HUES64 (cell line): ENCODE results near the gene RPL36A.

Experiments
- H3K27ac ChIP-seq: 2 replicates; pipeline ENCODE4 v1.7.0; 2013; ENCODE audit warnings: low read depth, low read length, inconsistent platforms
- H3K27me3 ChIP-seq: 2 replicates; pipeline ENCODE4 v1.6.1; 2013; ENCODE audit warnings: mild to moderate bottlenecking, low read length; ENCODE audit not compliant: insufficient read depth
- H3K36me3 ChIP-seq: 2 replicates; pipeline ENCODE4 v1.6.1; 2013; ENCODE audit warnings: mild to moderate bottlenecking, low read length; ENCODE audit not compliant: insufficient read depth
- H3K4me1 ChIP-seq: 2 replicates; pipeline ENCODE4 v1.6.1; 2013; ENCODE audit warnings: mild to moderate bottlenecking, low read length, moderate library complexity; ENCODE audit not compliant: insufficient read depth
- H3K4me3 ChIP-seq: 2 replicates; pipeline ENCODE4 v1.5.1; 2013; ENCODE audit warnings: mild to moderate bottlenecking, low read length, moderate library complexity
- H3K9ac ChIP-seq: 2 replicates; pipeline ENCODE4 v1.6.1; 2013; ENCODE audit warnings: mild to moderate bottlenecking, low read depth, low read length
- H3K9me3 ChIP-seq: 2 replicates; pipeline ENCODE4 v1.6.1; 2013; ENCODE audit warnings: low read depth, low read length; ENCODE audit not compliant: insufficient read depth
- WGBS: fragments of 150-250, 120-280 bp; methylation state at CpG from one replicate; pipeline ENCODE4 v1.1.7; 2013; ENCODE audit warnings: missing lambda C conversion rate; 5-methylcytosine and 5-hydroxymethylcytosine counted together

RPL36A gene

DNA sequence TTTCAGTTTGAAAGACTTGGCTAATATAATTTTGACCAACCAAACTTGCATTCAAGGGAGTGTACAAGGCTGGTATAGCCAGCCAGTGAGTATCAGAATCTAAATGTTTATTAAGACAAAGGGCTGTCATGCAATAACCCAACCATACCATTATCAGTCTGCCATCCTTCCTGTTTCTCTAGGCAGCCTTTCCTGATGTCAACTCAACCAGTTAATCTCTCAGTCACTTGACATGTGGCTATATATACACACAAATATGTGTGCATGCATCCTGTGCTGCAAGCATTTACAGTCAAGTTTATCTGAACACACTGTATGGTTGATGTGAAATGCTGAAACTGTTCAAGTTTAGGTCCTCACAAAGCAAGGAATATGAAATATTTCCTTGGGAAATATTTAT is 22.0 kb upstream of the RPL36A start:
- no peaks in the 10 kb centered on the region for H3K9me3 ChIP-seq
- no peaks in the 10 kb centered on the region for H3K27me3 ChIP-seq
- no peaks in the 10 kb centered on the region for H3K36me3 ChIP-seq
- no peak overlapping the region for H3K9ac ChIP-seq
- H3K27ac ChIP-seq, result no peak overlapping the region
- H3K4me1 ChIP-seq, result no peaks in the 10 kb centered on the region
- no peak overlapping the region for H3K4me3 ChIP-seq

DNA sequence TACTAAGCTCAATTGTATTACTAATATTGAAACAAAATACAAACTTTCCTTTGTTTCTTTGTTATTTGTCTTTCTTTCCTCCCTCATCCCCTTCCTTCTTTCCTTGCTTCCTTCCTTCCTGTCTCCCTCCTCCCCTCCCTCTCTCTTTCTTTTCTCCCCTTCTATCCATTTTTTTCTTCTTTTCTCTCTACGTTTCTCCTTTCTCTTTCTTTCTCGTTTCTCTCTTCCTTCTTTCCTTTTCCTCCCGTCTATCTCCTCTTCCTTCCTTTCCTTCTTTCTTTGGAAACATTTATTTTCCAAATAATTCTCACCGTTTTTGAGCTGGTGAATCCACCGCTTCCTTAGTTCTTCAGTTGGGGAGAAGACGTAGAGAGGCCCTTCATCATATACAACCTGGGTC is 21.1 kb upstream of the RPL36A start:
- no peaks in the 10 kb centered on the region for H3K27me3 ChIP-seq
- 92% methylated on average over 4 of the region's 6 CpGs for WGBS
- H3K4me1 ChIP-seq, result no peaks in the 10 kb centered on the region
- H3K4me3 ChIP-seq, result no peak overlapping the region
- H3K9ac ChIP-seq, result no peak overlapping the region
- H3K9me3 ChIP-seq, result no peaks in the 10 kb centered on the region
- H3K27ac ChIP-seq, result no peak overlapping the region
- no peaks in the 10 kb centered on the region for H3K36me3 ChIP-seq

DNA sequence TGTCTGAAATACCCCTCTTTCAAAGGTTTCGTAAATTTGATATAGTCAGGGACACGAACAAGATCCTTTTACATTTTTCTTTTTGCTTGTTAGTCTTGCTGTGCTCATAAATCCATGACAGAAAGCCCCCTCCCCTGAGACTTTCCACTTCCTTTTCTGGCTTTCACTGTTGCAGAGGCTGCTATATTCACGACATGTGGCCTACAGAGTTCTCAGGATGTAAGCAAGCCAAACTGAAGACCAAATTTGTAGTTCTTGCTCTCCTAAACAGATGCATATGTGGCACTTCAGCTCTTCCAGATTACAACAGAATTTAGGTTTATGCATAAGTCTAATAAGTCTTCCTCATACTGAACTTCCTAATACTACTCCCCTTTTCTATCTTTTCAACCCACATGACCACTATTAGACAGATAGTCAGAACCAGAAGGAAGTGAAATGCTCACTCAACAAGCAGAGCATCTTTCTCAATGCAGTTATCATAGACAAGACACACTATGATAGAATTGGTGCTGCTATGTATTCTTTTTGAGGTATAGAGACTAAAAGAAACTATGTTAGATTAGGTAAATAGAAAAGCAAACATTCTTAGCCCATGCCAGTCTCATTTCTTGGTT is 19.8 kb upstream of the RPL36A start:
- Histone ChIP-seq H3K27ac (no peak overlapping the region), H3K9ac (no peak overlapping the region), H3K4me3 (no peak overlapping the region), H3K9me3 (no peaks in the 10 kb centered on the region), H3K36me3 (no peaks in the 10 kb centered on the region), H3K27me3 (no peaks in the 10 kb centered on the region), H3K4me1 (no peaks in the 10 kb centered on the region)
- WGBS, result 92% methylated on average over 3 of the region's 3 CpGs

DNA sequence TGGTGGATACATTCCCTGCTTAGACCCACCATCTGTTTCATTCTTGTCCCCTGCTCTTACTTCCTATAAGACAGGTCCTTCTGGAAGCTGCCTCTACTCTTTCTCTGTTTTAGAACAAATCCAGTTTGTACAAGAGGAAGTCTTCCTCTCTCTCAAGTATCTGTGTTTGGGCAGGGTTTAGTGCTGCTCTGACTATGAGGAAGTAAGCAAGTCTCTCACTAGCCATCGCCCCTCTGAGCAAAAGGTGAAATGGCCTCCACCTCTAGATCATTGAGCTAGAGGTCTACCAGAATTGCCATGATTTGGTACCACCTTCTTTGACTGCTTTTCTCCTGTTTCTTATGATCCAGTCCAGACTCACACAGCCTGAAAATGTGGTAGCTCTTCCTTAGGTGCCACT is 13.3 kb upstream of the RPL36A start:
- Histone ChIP-seq H3K36me3 (no peaks in the 10 kb centered on the region), H3K9ac (no peak overlapping the region), H3K4me3 (no peak overlapping the region), H3K27me3 (no peaks in the 10 kb centered on the region), H3K27ac (no peak overlapping the region), H3K4me1 (no peaks in the 10 kb centered on the region), H3K9me3 (no peaks in the 10 kb centered on the region)
- WGBS, result 100% methylated on average over 1 of the region's 1 CpG

DNA sequence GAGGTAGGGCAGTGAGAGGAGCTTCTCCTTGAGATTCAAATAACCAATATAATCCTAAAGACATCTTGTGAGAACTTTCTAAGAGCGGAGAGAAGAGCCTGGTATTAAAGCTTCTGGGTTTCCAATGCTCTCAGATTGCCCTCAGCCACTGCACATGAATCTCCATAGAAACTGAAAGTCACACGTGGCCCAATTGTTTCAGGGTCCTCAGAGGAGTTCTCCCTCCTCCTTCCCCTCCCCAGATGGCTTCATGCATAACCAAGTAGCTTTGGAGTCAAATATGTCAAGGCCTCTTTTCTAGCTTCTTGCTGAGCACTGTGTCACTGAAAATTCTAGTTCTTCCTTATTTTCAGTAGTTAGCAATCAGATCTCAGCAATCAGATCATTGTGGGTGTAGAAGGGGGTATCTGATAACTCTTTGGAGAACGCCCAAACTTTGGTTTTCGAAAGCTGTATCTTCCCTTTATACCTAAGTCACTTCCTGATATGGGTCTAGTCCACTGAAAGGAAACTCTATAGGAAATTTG is 7.1 kb upstream of the RPL36A start:
- Histone ChIP-seq H3K9ac (no peak overlapping the region), H3K4me1 (no peaks in the 10 kb centered on the region), H3K27ac (no peak overlapping the region), H3K36me3 (no peaks in the 10 kb centered on the region), H3K4me3 (no peak overlapping the region), H3K9me3 (no peaks in the 10 kb centered on the region), H3K27me3 (no peaks in the 10 kb centered on the region)
- WGBS, result 53% methylated on average over 2 of the region's 4 CpGs

DNA sequence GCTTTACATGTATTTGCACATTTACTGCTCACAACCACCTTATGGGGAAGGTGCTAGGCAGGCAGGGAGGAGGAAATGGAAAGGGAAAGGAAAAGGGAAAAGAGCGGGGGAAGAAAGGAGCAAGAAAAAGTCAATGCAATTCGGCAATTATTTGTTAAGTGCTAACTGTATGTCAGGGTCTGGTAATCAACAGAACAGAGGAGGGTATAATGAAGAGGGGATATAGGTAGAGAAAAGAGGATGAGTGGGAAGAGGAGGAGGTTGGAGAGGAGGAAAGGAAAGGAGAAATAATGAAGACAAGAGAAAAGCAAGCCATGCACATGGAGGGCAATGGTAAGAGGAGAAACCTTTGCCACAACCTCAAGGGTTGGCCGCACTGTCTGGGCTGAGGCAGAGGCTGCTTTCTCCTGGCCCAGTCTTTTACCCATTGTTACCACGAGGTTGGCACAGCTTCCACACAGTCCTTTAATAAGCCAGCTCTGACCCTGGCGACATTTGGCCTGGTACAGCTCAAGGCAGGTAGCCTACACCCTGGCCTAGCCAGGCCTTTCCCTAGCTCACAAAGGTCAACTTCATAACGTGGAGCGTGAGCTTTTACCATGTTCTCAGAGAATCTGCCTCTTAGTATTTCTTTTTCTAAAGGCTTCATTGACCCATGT is 5.7 kb upstream of the RPL36A start:
- no peak overlapping the region for H3K4me3 ChIP-seq
- no peak overlapping the region for H3K27ac ChIP-seq
- 92% methylated on average over 7 of the region's 7 CpGs for WGBS
- no peaks in the 10 kb centered on the region for H3K4me1 ChIP-seq
- H3K27me3 ChIP-seq, result no peaks in the 10 kb centered on the region
- H3K9ac ChIP-seq, result no peak overlapping the region
- no peaks in the 10 kb centered on the region for H3K36me3 ChIP-seq
- no peaks in the 10 kb centered on the region for H3K9me3 ChIP-seq

DNA sequence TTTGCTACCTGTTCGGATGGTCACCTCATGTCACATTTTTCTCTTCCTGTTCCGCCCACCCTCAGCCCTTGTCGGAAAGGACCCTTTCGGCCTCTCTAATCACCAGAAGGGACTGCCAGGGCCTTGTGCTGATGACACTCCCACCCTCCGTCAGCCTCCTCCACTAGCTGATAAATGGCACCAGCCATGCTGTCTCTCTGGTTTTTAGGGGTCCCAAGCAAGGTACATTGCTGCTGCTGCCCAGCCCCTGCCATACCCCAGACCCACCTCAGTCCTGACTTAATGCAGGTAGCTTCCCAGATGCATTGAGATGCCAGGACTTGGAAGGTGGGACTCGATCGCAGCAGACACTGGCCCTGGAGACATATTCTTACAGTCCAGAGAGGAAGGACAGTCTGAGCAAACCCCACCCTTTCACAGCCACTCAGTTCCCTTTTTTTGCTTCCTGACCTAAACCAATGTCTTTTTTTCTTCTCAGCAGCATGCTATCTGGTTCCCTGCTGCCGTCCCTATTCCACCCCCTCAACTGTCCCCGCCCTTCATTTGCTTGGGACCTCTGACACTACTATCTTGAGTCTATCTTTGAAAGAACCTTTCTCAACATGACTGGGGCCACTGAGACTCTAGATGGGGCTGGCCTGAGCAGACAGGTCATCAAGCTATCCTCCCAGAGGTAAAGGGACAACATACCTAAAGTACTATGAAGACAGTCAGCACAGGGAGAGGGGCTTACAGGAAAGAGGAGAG is 4.8 kb upstream of the RPL36A start, which contains the start of gene BTK:
Gene BTK, minus strand, starts transcription at position 397 of the 747 bp plus-strand sequence. CDS start 10,907 bp downstream, outside the sequence.
- WGBS, result 79% methylated on average over 9 of the region's 9 CpGs
- Histone ChIP-seq H3K9ac (no peak within 1 kb of the TSS), H3K4me1 (no peaks in the 10 kb centered on the region), H3K36me3 (no peaks in the 10 kb centered on the region), H3K27ac (no peak within 1 kb of the TSS), H3K4me3 (no peak within 1 kb of the TSS), H3K27me3 (no peaks in the 10 kb centered on the region), H3K9me3 (no peaks in the 10 kb centered on the region)

DNA sequence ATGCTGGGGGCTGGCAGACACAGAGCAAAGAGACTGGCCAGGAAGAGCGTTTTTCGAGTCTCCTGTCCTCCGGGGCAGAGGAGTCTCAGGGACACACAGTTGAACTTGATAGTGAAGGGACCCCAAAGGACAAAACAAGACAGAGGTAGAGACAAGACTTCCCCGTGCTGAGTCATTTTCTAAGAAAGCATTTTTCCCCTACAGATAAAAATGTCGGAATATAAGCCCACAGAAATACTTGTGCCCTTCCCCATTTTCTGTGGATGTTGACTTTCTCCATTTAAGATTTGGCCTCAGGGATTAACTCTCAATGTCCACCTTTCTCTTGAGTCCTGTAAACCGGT is 4.3 kb upstream of the RPL36A start:
- no peak overlapping the region for H3K9ac ChIP-seq
- H3K4me1 ChIP-seq, result no peaks in the 10 kb centered on the region
- H3K36me3 ChIP-seq, result peaks cover 2% of the 10 kb centered on the region
- no peaks in the 10 kb centered on the region for H3K27me3 ChIP-seq
- H3K4me3 ChIP-seq, result no peak overlapping the region
- no peaks in the 10 kb centered on the region for H3K9me3 ChIP-seq
- no peak overlapping the region for H3K27ac ChIP-seq
- 92% methylated on average over 6 of the region's 6 CpGs for WGBS

DNA sequence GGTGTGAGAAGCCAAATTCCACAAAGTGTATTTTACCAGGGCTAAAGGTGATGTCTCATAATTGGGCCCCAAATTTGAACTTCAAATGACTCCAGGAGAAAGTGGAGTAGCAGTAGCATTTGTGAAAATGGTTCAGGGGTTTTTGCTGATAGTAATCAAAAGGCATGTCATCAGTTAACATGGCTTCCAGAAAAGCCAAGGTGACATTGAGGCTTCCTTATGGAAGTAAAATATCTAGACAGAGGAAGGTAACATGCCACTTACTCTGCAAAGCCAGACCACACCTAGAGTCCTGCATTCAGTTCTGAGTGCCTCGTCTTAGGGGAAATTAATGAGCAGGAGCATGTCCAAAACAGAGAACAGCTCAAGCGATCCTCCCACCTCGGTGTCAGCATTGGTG is 2.2 kb upstream of the RPL36A start:
- 100% methylated on average over 3 of the region's 3 CpGs for WGBS
- H3K9me3 ChIP-seq, result no peaks in the 10 kb centered on the region
- H3K9ac ChIP-seq, result no peak overlapping the region
- H3K27ac ChIP-seq, result no peak overlapping the region
- peaks cover 22% of the 10 kb centered on the region for H3K36me3 ChIP-seq
- H3K4me3 ChIP-seq, result no peak overlapping the region
- peaks cover 6% of the 10 kb centered on the region; the same call in 1 of the 2 replicates for H3K4me1 ChIP-seq
- H3K27me3 ChIP-seq, result no peaks in the 10 kb centered on the region

DNA sequence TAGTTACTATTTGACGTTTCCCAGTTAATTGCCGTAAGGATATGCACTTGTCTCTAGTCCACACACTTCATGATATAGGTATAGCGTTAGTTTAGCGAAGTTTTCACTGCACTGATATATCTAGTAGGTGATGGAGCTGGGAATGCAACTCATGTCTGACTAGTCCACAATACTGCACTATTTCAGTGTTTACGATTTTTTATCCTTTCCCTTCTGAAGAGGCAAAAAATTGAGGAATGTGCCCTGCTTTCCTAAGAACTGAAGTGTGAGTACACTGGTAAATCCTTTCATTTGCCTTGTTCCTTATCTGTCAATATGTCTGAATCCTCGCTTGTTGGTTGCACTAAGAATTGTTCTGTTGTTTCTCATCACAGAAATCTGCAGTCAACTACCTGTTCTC is 1.0 kb downstream of the RPL36A start:
- Histone ChIP-seq H3K9ac (peak overlapping the region; percentile 100), H3K4me1 (peaks cover 6% of the 10 kb centered on the region; the same call in 1 of the 2 replicates), H3K9me3 (no peaks in the 10 kb centered on the region), H3K27ac (peak overlapping the region; percentile 95), H3K4me3 (peak overlapping the region; percentile 97), H3K27me3 (no peaks in the 10 kb centered on the region), H3K36me3 (peaks cover 47% of the 10 kb centered on the region)
- 51% methylated on average over 4 of the region's 6 CpGs for WGBS
